ENCODE measurements around the gene MPPE1.

The MPPE1 gene

GRCh38 chr18:11851146-11851805 lies 56.8 kb downstream of the MPPE1 start, which contains the start of gene CHMP1B:
Gene CHMP1B (plus strand): TSS chr18:11851413. CDS start chr18:11851512, 99 bp downstream.
- peak; percentile 86 for DNase-seq

GRCh38 chr18:11850821-11851145 lies 57.3 kb downstream of the MPPE1 start:
- DNase-seq = no peak

- DNase-seq = no peak
These were observed 58.1 kb downstream of the MPPE1 start for GRCh38 chr18:11849841-11850634.

GRCh38 chr18:11849279-11849678 lies 58.8 kb downstream of the MPPE1 start:
- no peak for DNase-seq

GRCh38 chr18:11847811-11848210 lies 60.3 kb downstream of the MPPE1 start:
- DNase-seq = no peak

- DNase-seq = no peak
These were observed 62.5 kb downstream of the MPPE1 start for GRCh38 chr18:11845654-11846053.

- no peak for DNase-seq
These were observed 63.7 kb downstream of the MPPE1 start for GRCh38 chr18:11844436-11844835.

- DNase-seq = no peak
These were observed 65.6 kb downstream of the MPPE1 start for GRCh38 chr18:11842562-11842961.

- no peak for DNase-seq
These were observed 67.6 kb downstream of the MPPE1 start for GRCh38 chr18:11840493-11840892.

GRCh38 chr18:11839556-11839955 lies 68.6 kb downstream of the MPPE1 start:
- no peak for DNase-seq

- DNase-seq = no peak
These were observed 73.3 kb downstream of the MPPE1 start for GRCh38 chr18:11834772-11835171.
